Measurements from ENCODE around the gene FAM83C.

- TF ChIP-seq CTCF (IDR thresholded peaks at IDR 0.05) = no peak
- no peak for TF ChIP-seq POLR2A (IDR thresholded peaks at IDR 0.05)
These were observed 27.6 kb upstream of the FAM83C start for GRCh38 chr20:35319871-35320197.
